GM23248 (cell line): Measurements from ENCODE around the gene RAD51B. TPM values are rescaled to one million over a fixed set of nuclear protein-coding genes. Genes with fewer than 3 reads are reported as not detected.

ENCODE experiments used
- DNase-seq: peaks from one replicate; pipeline ENCODE4 v3.0.0-alpha.2; 2015
- H2AFZ ChIP-seq: fragments of 200-600 bp; sonication (generic); 2 replicates; pipeline ENCODE4 v1.6.1; 2016; ENCODE audit warnings: antibody characterized with exemption
- H3F3A ChIP-seq: fragments of 200-600 bp; sonication (generic); 2 replicates; pipeline ENCODE4 v1.6.1; 2016; ENCODE audit warnings: mild to moderate bottlenecking, antibody characterized with exemption, mixed run types; ENCODE audit not compliant: insufficient read depth
- H3K27ac ChIP-seq: fragments of 200-600 bp; sonication (generic); 2 replicates; pipeline ENCODE4 v1.5.1; 2016; ENCODE audit warnings: mild to moderate bottlenecking
- H3K27me3 ChIP-seq: fragments of 200-600 bp; sonication (generic); replicated peaks from 2 replicates; pipeline ENCODE4 v1.6.1; 2016; ENCODE audit warnings: mild to moderate bottlenecking; ENCODE audit not compliant: insufficient read depth
- H3K36me3 ChIP-seq: fragments of 200-600 bp; sonication (generic); 2 replicates; pipeline ENCODE4 v1.6.1; 2016; ENCODE audit warnings: low read depth, mild to moderate bottlenecking
- H3K4me1 ChIP-seq: fragments of 200-600 bp; sonication (generic); 2 replicates; pipeline ENCODE4 v1.6.1; 2016; ENCODE audit warnings: mild to moderate bottlenecking; ENCODE audit not compliant: insufficient read depth
- H3K4me2 ChIP-seq: fragments of 200-600 bp; sonication (generic); one replicate; pipeline ENCODE4 v1.6.1; 2016; ENCODE audit warnings: mild to moderate bottlenecking; ENCODE audit not compliant: unreplicated experiment
- H3K4me3 ChIP-seq: fragments of 200-600 bp; sonication (generic); 2 replicates; pipeline ENCODE4 v1.5.1; 2016; ENCODE audit warnings: mild to moderate bottlenecking
- H3K79me2 ChIP-seq: fragments of 200-600 bp; sonication (generic); 2 replicates; pipeline ENCODE4 v1.6.1; 2016; ENCODE audit warnings: mild to moderate bottlenecking; ENCODE audit not compliant: insufficient read depth
- H3K9ac ChIP-seq: fragments of 200-600 bp; sonication (generic); 2 replicates; pipeline ENCODE4 v1.6.1; 2016; ENCODE audit warnings: mild to moderate bottlenecking
- H3K9me2 ChIP-seq: fragments of 200-600 bp; sonication (generic); 2 replicates; pipeline ENCODE4 v1.6.1; 2016; ENCODE audit warnings: mixed run types, mild to moderate bottlenecking, moderate library complexity; ENCODE audit not compliant: insufficient read depth
- H3K9me3 ChIP-seq: fragments of 200-600 bp; sonication (generic); one replicate; pipeline ENCODE4 v1.6.1; 2017; ENCODE audit warnings: low read depth
- H4K20me1 ChIP-seq: fragments of 200-600 bp; sonication (generic); 2 replicates; pipeline ENCODE4 v1.6.0; 2016; ENCODE audit not compliant: insufficient read depth
- EZH2 ChIP-seq: fragments of 200-600 bp; sonication (generic); IDR thresholded peaks from 2 replicates; pipeline ENCODE4 v1.6.1; 2018; ENCODE audit warnings: antibody characterized with exemption, mild to moderate bottlenecking; ENCODE audit not compliant: insufficient read depth, poor library complexity, severe bottlenecking
- EZH2phosphoT487 ChIP-seq: fragments of 200-600 bp; sonication (generic); IDR thresholded peaks from 2 replicates; pipeline ENCODE4 v1.6.1; 2018; ENCODE audit warnings: antibody characterized with exemption, moderate library complexity, mild to moderate bottlenecking, low read depth; ENCODE audit not compliant: insufficient read depth
- WGBS, 2 experiments: methylation state at CpG; one replicate each; pipeline ENCODE4 v1.1.6; 2015 to 2017; ENCODE audit warnings: low lambda C conversion rate in 2 of 2, low coverage in 1 of 2; ENCODE audit errors: missing lambda C conversion rate in 2 of 2; 5-methylcytosine and 5-hydroxymethylcytosine counted together
- in situ Hi-C: fragments of 300-500 bp; cut with MboI; formaldehyde crosslinking; loops from 2 replicates; pipeline ENCODE4 v1.15.0; 2020
- polyA plus RNA-seq: library from polyadenylated mRNA; unstranded; fragments of >200 nt; fragmentation: Nextera tagmentation; extraction: Ambion mirVana; gene quantifications from 2 replicates; pipeline ENCODE4 v1.2.1, GENCODE V29; 2016
- total RNA-seq: library from RNA; depleted of rRNA; stranded (reverse); fragments of >200 nt; shearing (Covaris generic); gene quantifications from 2 replicates; pipeline ENCODE4 v1.2.3, GENCODE V29; 2014

The RAD51B gene
- total and polyA plus RNA-seq, 2 experiments from 2014 or later: 4.0 to 8.8 TPM

DNA sequence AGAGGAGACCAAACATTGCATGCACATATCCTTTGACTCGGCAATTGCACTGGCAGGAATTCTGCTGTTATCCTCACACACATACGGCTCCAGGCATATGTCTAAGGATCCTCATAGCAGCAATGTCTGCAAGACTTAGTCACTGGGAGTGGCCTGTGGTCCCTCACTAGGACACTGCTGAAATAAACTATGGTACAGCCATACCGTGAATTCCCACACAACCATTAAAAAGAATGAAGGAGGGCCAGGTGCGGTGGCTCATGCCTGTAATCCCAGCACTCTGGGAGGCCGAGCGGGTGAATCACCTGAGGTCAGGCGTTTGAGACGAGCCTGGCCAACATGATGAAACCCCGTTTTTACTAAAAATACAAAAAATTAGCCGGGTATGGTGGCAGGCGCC, 868.2 kb downstream of the RAD51B start:
- WGBS, 2 experiments: 10 to 16% methylated on average over 11 of the region's 11 CpGs
- DNase-seq: peak; percentile 95
- no peak overlapping the region for H2AFZ ChIP-seq
- no peaks in the 10 kb centered on the region for H4K20me1 ChIP-seq
- H3K79me2 ChIP-seq: no peaks in the 10 kb centered on the region
- H3F3A ChIP-seq: peaks cover 58% of the 10 kb centered on the region
- H3K27me3 ChIP-seq: no peaks in the 10 kb centered on the region
- H3K9ac ChIP-seq: peak overlapping the region; percentile 44
- peaks cover 70% of the 10 kb centered on the region for H3K4me1 ChIP-seq
- H3K36me3 ChIP-seq: no peaks in the 10 kb centered on the region
- peak overlapping the region; percentile 0 for H3K4me2 ChIP-seq
- no peaks in the 10 kb centered on the region for H3K9me2 ChIP-seq
- in situ Hi-C loops: loop anchor here (10.0 kb wide), 1 partner anchor 433 kb away; no protein-coding TSS in a partner anchor
- H3K4me3 ChIP-seq: no peak overlapping the region
- TF ChIP-seq EZH2 (no peak), EZH2phosphoT487 (no peak)
- H3K27ac ChIP-seq: peak overlapping the region; percentile 83
- H3K9me3 ChIP-seq: no peaks in the 10 kb centered on the region

- WGBS, 2 experiments: 21 to 27% methylated on average over 9 of the region's 9 CpGs
Observed at GRCh38 chr14:68688872-68689371, 869.3 kb downstream of the RAD51B start.

GRCh38 chr14:68689511-68689910, 869.9 kb downstream of the RAD51B start:
- Histone ChIP-seq H4K20me1 (no peaks in the 10 kb centered on the region), H3K4me1 (peaks cover 72% of the 10 kb centered on the region), H3K9me2 (no peaks in the 10 kb centered on the region), H3K79me2 (no peaks in the 10 kb centered on the region), H3K27me3 (no peaks in the 10 kb centered on the region), H3F3A (peaks cover 61% of the 10 kb centered on the region), H3K4me2 (no peak overlapping the region), H3K9me3 (no peaks in the 10 kb centered on the region), H3K9ac (no peak overlapping the region), H3K36me3 (no peaks in the 10 kb centered on the region), H3K27ac (no peak overlapping the region; the same call in 1 of the 2 replicates), H3K4me3 (no peak overlapping the region), H2AFZ (no peak overlapping the region)
- DNase-seq: no peak
- in situ Hi-C loops: loop anchor here (10.0 kb wide), 1 partner anchor 435 kb away; no protein-coding TSS in a partner anchor
- no peak for TF ChIP-seq EZH2phosphoT487
- TF ChIP-seq EZH2: no peak
- 92 to 94% methylated on average over 5 of the region's 5 CpGs for WGBS, 2 experiments

More at GRCh38 chr14:68688872-68689371, 869.3 kb downstream of the RAD51B start:
- no peaks in the 10 kb centered on the region for H3K27me3 ChIP-seq
- no peak overlapping the region for H3K4me3 ChIP-seq
- 0 out of 2 replicates have a peak overlapping the region, but pooled peaks have one; percentile 34 for H2AFZ ChIP-seq
- no peaks in the 10 kb centered on the region for H3K9me2 ChIP-seq
- H3K4me2 ChIP-seq: peak overlapping the region; percentile 64
- TF ChIP-seq EZH2phosphoT487 (no peak), EZH2 (no peak)
- no peaks in the 10 kb centered on the region for H3K79me2 ChIP-seq
- H3K9ac ChIP-seq: peak overlapping the region; percentile 37
- no peaks in the 10 kb centered on the region for H3K36me3 ChIP-seq
- H3K9me3 ChIP-seq: no peaks in the 10 kb centered on the region
- H4K20me1 ChIP-seq: no peaks in the 10 kb centered on the region
- H3K27ac ChIP-seq: peak overlapping the region; percentile 83
- peaks cover 72% of the 10 kb centered on the region for H3K4me1 ChIP-seq
- peak; percentile 59 for DNase-seq
- in situ Hi-C loops: loop anchor here (10.0 kb wide), 1 partner anchor 434 kb away; no protein-coding TSS in a partner anchor
- H3F3A ChIP-seq: peaks cover 58% of the 10 kb centered on the region

DNA sequence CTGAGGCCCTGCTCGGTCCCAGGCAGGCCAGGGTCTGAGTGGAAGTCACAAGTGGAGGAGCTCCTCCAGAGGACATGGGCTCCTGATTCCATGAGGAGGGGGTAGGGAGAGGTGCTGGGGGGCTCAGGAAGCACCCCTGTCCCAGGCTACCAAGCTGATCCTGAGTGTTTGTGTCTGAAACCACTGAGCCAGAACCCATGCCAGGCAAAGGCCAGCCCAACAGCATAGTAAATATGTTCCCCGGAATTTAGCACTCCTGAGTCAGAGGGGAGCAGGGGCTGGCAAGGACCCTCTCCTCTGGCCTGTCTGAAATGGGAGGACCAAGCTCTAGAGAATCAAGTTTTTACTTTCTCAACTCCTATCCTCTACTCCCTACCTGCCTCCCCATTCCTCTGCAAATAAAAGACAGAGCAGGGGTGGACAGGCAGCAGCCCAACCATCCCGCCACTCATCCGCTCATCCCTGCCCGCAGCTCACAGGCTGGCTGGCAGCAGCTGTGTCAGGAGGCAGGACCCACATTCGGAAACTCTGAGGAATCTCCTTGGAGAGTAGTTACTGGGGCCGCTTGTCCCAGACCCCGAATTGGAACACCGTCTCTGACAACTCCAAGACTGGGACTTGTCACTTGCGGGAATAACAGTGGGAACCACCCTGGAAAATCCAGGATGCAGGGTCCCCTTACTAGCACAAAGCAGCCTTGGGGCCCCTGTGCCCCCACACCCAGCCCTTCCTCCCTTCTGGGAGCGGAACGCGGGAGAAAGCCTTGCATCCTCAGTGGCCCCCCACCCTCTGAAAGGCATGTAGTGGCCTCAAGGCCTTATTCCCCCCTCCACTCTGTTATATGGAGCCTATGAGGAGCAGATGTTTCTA, 870.7 kb downstream of the RAD51B start:
- H3K36me3 ChIP-seq: no peaks in the 10 kb centered on the region
- in situ Hi-C loops: no loop called here
- DNase-seq: peak; percentile 57
- H3K4me1 ChIP-seq: peaks cover 70% of the 10 kb centered on the region
- no peak overlapping the region for H3K9ac ChIP-seq
- H3K9me2 ChIP-seq: no peaks in the 10 kb centered on the region
- no peaks in the 10 kb centered on the region for H3K79me2 ChIP-seq
- no peak overlapping the region for H3K4me2 ChIP-seq
- H2AFZ ChIP-seq: no peak overlapping the region
- no peaks in the 10 kb centered on the region for H3K9me3 ChIP-seq
- 78 to 81% methylated on average over 13 of the region's 13 CpGs for whole genome bisulfite sequencing, 2 experiments
- no peak overlapping the region for H3K27ac ChIP-seq
- no peak overlapping the region for H3K4me3 ChIP-seq
- TF ChIP-seq EZH2 (no peak), EZH2phosphoT487 (no peak)
- no peaks in the 10 kb centered on the region for H4K20me1 ChIP-seq
- peaks cover 59% of the 10 kb centered on the region for H3F3A ChIP-seq
- H3K27me3 ChIP-seq: no peaks in the 10 kb centered on the region
